K562 (cell line): ENCODE measurements around the gene CTNNB1. TPM values are rescaled to one million over a fixed set of nuclear protein-coding genes. Genes with fewer than 3 reads are reported as not detected.

Source experiments
- ATAC-seq: fragments of 200-7000 bp; cut with Tn5 transposase; 3 replicates; pipeline ENCODE4 v1.9.1; 2020; ENCODE audit warnings: moderate library complexity
- BruUV-seq: library from RNA; stranded (reverse); fragments of 400-500 nt; replicated peaks from 2 replicates; lab custom pipeline; 2021; lab: Mats Ljungman, UMichigan
- CTCF ChIA-PET: fragments of 300-600 bp; formaldehyde crosslinking; extraction: SDS; loops from one replicate; lab custom pipeline; 2021; ENCODE audit warnings: low intra/inter-chr PET ratio; lab: Yijun Ruan, JAX
- POLR2A ChIA-PET: fragments of 300-600, 350-650 bp; sonication (Branson Sonifier 250); formaldehyde crosslinking; extraction: SDS; loops from one replicate; lab custom pipeline; 2021; ENCODE audit warnings: antibody characterized with exemption, inconsistent platforms; lab: Yijun Ruan, JAX
- DNase-seq, 4 experiments: peaks; one replicate each; pipeline versions ENCODE4 v3.0.0 to v3.0.0-alpha.2; 2011 to 2018; ENCODE audit warnings: low spot score in 3 of 4, mixed read lengths in 3 of 4; ENCODE audit errors: extremely low read depth in 1 of 4
- FAIRE-seq: peaks from 2 replicates; lab custom pipeline; 2011; peaks lifted over from hg19 to GRCh38; lab: Jason Lieb, UNC
- H2AFZ ChIP-seq: 2 replicates; pipeline ENCODE4 v1.6.0; 2011; ENCODE audit warnings: low read depth, low read length, control low read depth, inconsistent platforms
- H3K27ac ChIP-seq: fragments of 200-600 bp; 3 replicates; pipeline ENCODE4 v1.8.0; 2011; ENCODE audit warnings: low read depth, mild to moderate bottlenecking, control low read depth, inconsistent platforms, low read length, moderate library complexity, mixed read lengths; ENCODE audit errors: extremely low read depth
- H3K27me3 ChIP-seq, 2 experiments: fragments of 300-600 bp in 1 of 2; 2 replicates in 1 of 2; 3 replicates in 1 of 2; pipeline versions ENCODE4 v1.6.0 to v1.8.0; 2011; ENCODE audit warnings: inconsistent platforms in 2 of 2, low read length in 2 of 2, mild to moderate bottlenecking in 1 of 2, mixed read lengths in 1 of 2, moderate library complexity in 1 of 2; ENCODE audit not compliant: control insufficient read depth in 2 of 2, insufficient read depth in 2 of 2
- H3K36me3 ChIP-seq: fragments of 300-600 bp; 3 replicates; pipeline ENCODE4 v1.8.0; 2011; ENCODE audit warnings: mild to moderate bottlenecking, low read length, inconsistent platforms; ENCODE audit not compliant: control insufficient read depth, insufficient read depth
- H3K4me1 ChIP-seq, 2 experiments: fragments of 200-600 bp in 1 of 2; replicated peaks in 1 of 2; 2 replicates in 1 of 2; 3 replicates in 1 of 2; pipeline versions ENCODE4 v1.5.1 to v1.8.0; 2011; ENCODE audit warnings: inconsistent platforms in 2 of 2, low read length in 2 of 2, mild to moderate bottlenecking in 1 of 2, mixed read lengths in 1 of 2, moderate library complexity in 1 of 2; ENCODE audit not compliant: control insufficient read depth in 2 of 2, insufficient read depth in 2 of 2
- H3K4me2 ChIP-seq: 2 replicates; pipeline ENCODE4 v1.6.1; 2011; ENCODE audit warnings: low read length, control low read depth, inconsistent platforms, mixed read lengths; ENCODE audit not compliant: insufficient read depth
- H3K4me3 ChIP-seq: fragments of 200-600 bp; sonication (generic), shearing (Covaris generic); 2 replicates; pipeline ENCODE4 v1.5.1; 2016; ENCODE audit warnings: control low read depth, inconsistent platforms
- H3K79me2 ChIP-seq: fragments of 200-600 bp; 3 replicates; pipeline ENCODE4 v1.8.0; 2011; ENCODE audit warnings: low read length, inconsistent platforms; ENCODE audit not compliant: control insufficient read depth, insufficient read depth
- H3K9ac ChIP-seq, 2 experiments: 2 replicates each; pipeline versions ENCODE4 v1.6.0 to v1.6.1; 2011; ENCODE audit warnings: low read depth in 2 of 2, low read length in 2 of 2, control low read depth in 1 of 2, inconsistent platforms in 1 of 2, mild to moderate bottlenecking in 1 of 2, mixed read lengths in 1 of 2; ENCODE audit not compliant: insufficient read depth in 1 of 2
- H3K9me1 ChIP-seq: one replicate; pipeline ENCODE4 v1.6.0; 2011; ENCODE audit warnings: inconsistent platforms, mild to moderate bottlenecking, low read length, moderate library complexity; ENCODE audit not compliant: control insufficient read depth, insufficient read depth
- H3K9me3 ChIP-seq: replicated peaks from 2 replicates; pipeline ENCODE4 v1.5.1; 2011; ENCODE audit warnings: low read depth, low read length, inconsistent platforms; ENCODE audit not compliant: control insufficient read depth, insufficient read depth
- H4K20me1 ChIP-seq: replicated peaks from 2 replicates; pipeline ENCODE4 v1.6.1; 2011; ENCODE audit warnings: low read length, inconsistent platforms, mixed read lengths; ENCODE audit not compliant: control insufficient read depth, insufficient read depth
- JUNB ChIP-seq: fragments of 450-650 bp; formaldehyde crosslinking; conservative IDR thresholded peaks from 2 replicates; pipeline ENCODE4 v1.4.0; 2020; ENCODE audit warnings: mild to moderate bottlenecking
- KAT7 ChIP-seq: sonication (generic); formaldehyde crosslinking; IDR thresholded peaks from 2 replicates; pipeline ENCODE4 v1.8.0; 2022; ENCODE audit warnings: missing genetic modification reagents, mild to moderate bottlenecking, borderline replicate concordance
- PHB ChIP-seq: fragments of 250-450 bp; sonication (Bioruptor Pico); IDR thresholded peaks from 2 replicates; pipeline ENCODE4 v1.5.0; 2021
- POLR2G ChIP-seq: fragments of 200-400 bp; formaldehyde crosslinking; IDR thresholded peaks from 2 replicates; pipeline ENCODE4 v1.6.1; 2017; ENCODE audit warnings: low read depth, mild to moderate bottlenecking, antibody characterized with exemption, low read length, moderate library complexity
- SMAD3 ChIP-seq: fragments of 450-650 bp; formaldehyde crosslinking; conservative IDR thresholded peaks from 2 replicates; pipeline ENCODE4 v1.4.0; 2020; ENCODE audit warnings: mild to moderate bottlenecking
- SRSF7 ChIP-seq: fragments of 200-400 bp; formaldehyde crosslinking; optimal IDR thresholded peaks from 2 replicates; pipeline ENCODE3; 2017; ENCODE audit warnings: mild to moderate bottlenecking, low read depth, low read length
- ZNF133 ChIP-seq: fragments of 250-450 bp; sonication (Bioruptor Pico); IDR thresholded peaks from 2 replicates; pipeline ENCODE4 v1.4.0; 2020; ENCODE audit warnings: mild to moderate bottlenecking
- WGBS: fragments of 100-300 bp; shearing (Covaris generic); methylation state at CpG from one replicate; pipeline ENCODE4 v1.1.6; 2016; ENCODE audit warnings: low coverage, mixed read lengths; ENCODE audit not compliant: insufficient coverage; ENCODE audit errors: missing lambda C conversion rate; 5-methylcytosine and 5-hydroxymethylcytosine counted together
- in situ Hi-C: fragments of 300-500 bp; cut with MboI; formaldehyde crosslinking; loops from 4 replicates; pipeline ENCODE4 v1.15.0; 2018; ENCODE audit warnings: inconsistent platforms, mixed read lengths
- intact Hi-C: fragments of 100-400 bp; cut with micrococcal nuclease; formaldehyde crosslinking; loops from 2 replicates; pipeline ENCODE4 v1.14.2; 2022
- polyA plus RNA-seq, 8 experiments: library from polyadenylated mRNA; depleted of rRNA in 4 of 8; stranded (reverse) in 5 of 8; unstranded in 3 of 8; fragments of >200 nt; fragmentation: Nextera tagmentation in 2 of 8; fragmentation: Illumina TruSeq in 1 of 8; extraction: Ambion mirVana in 2 of 8; extraction: Trizol in 1 of 8; gene quantifications; 2 replicates each; pipeline versions ENCODE4 v1.2.1 to v1.2.3, GENCODE V29; 2011 to 2014; ENCODE audit warnings: inconsistent platforms in 1 of 8, missing spikeins in 1 of 8
- total RNA-seq, 7 experiments: library from RNA; depleted of rRNA in 6 of 7; stranded (reverse); fragments of >200 nt in 6 of 7; fragmentation: Illumina TruSeq in 2 of 7; extraction: Trizol in 2 of 7; gene quantifications; 2 replicates each; pipeline versions ENCODE4 v1.2.1 to v1.2.3, GENCODE V29; 2011 to 2021; ENCODE audit warnings: low replicate concordance in 1 of 7
- TF ChIP-seq, protein P1 (sequence below): fragments of 250-450 bp; sonication (Bioruptor Pico); IDR thresholded peaks from 2 replicates; pipeline ENCODE4 v1.8.0; 2022; ENCODE audit warnings: moderate library complexity, mild to moderate bottlenecking, inconsistent platforms
- TF ChIP-seq, protein P2 (sequence below): fragments of 450-650 bp; IDR thresholded peaks from 2 replicates; pipeline ENCODE4 v1.6.1; 2017; ENCODE audit warnings: mild to moderate bottlenecking, moderate library complexity
- TF ChIP-seq, protein P3 (sequence below): sonication (generic); formaldehyde crosslinking; IDR thresholded peaks from 2 replicates; pipeline ENCODE4 v1.8.0; 2022; ENCODE audit warnings: missing genetic modification reagents, mild to moderate bottlenecking, borderline replicate concordance

The CTNNB1 gene
- total and polyA plus RNA-seq, 9 of the 15 experiments (the other 6 are each of a cell fraction or from before 2014, with no cell fraction given), result 44.3 to 193 (median 154) TPM

DNA sequence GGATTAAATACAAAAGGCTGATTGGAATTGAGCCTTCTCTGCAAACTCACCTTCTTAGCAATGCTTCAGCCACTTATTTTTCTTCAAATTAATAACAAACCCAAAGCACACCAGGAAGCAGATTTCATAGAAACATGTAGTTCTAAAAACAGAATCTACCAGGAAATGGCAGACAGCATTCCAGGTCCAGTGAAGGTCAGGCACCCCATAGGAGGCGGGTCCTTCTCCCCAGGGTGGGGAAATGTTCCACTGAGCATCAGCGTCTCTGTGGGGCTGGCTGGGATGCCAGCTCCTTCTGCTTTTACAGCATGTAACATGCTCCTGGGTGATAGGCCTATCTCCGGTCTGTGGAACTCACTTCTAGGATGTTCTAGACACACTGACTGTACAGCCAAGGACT lies 49.2 kb downstream of the CTNNB1 start:
- Histone ChIP-seq H3K27me3 (peaks cover 4 to 26% of the 10 kb centered on the region in 2 experiments; a peak in 3 of 5 replicates), H3K4me2 (no peak overlapping the region), H2AFZ (no peak overlapping the region), H3K79me2 (no peaks in the 10 kb centered on the region), H3K4me3 (no peak overlapping the region), H3K27ac (no peak overlapping the region), H3K4me1 (no peaks in the 10 kb centered on the region), H3K9me3 (no peaks in the 10 kb centered on the region), H4K20me1 (0 out of 2 replicates have a peak, but pooled peaks cover 4% of the 10 kb centered on the region), H3K9me1 (no peaks in the 10 kb centered on the region), H3K36me3 (no peaks in the 10 kb centered on the region), H3K9ac (no peak overlapping the region)
- no TSS peak for BruUV-seq
- in situ Hi-C loops, result no loop called here
- no peak for TF ChIP-seq SMAD3 (CRISPR knock-in tag)
- TF ChIP-seq, protein P1, sequence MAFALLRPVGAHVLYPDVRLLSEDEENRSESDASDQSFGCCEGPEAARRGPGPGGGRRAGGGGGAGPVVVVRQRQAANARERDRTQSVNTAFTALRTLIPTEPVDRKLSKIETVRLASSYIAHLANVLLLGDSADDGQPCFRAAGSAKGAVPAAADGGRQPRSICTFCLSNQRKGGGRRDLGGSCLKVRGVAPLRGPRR (CRISPR knock-in tag), result no peak
- no peak for TF ChIP-seq PHB
- TF ChIP-seq, protein P2, sequence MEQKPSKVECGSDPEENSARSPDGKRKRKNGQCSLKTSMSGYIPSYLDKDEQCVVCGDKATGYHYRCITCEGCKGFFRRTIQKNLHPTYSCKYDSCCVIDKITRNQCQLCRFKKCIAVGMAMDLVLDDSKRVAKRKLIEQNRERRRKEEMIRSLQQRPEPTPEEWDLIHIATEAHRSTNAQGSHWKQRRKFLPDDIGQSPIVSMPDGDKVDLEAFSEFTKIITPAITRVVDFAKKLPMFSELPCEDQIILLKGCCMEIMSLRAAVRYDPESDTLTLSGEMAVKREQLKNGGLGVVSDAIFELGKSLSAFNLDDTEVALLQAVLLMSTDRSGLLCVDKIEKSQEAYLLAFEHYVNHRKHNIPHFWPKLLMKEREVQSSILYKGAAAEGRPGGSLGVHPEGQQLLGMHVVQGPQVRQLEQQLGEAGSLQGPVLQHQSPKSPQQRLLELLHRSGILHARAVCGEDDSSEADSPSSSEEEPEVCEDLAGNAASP, result no peak
- TF ChIP-seq KAT7 (CRISPR knock-in tag), result no peak
- TF ChIP-seq JUNB (CRISPR knock-in tag), result no peak
- TF ChIP-seq, protein P3, sequence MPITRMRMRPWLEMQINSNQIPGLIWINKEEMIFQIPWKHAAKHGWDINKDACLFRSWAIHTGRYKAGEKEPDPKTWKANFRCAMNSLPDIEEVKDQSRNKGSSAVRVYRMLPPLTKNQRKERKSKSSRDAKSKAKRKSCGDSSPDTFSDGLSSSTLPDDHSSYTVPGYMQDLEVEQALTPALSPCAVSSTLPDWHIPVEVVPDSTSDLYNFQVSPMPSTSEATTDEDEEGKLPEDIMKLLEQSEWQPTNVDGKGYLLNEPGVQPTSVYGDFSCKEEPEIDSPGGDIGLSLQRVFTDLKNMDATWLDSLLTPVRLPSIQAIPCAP (CRISPR knock-in tag), result no peak
- no peak for TF ChIP-seq SRSF7
- TF ChIP-seq POLR2G, result no peak
- TF ChIP-seq ZNF133 (CRISPR knock-in tag), result no peak
- no peak for ATAC-seq
- ChIA-PET POLR2A (interaction anchor here (1.4 kb wide), 1 partner anchor 49 kb away, joined by 4 read pairs; the partner anchor contains the start of gene CTNNB1), CTCF (no interaction called here)
- FAIRE-seq, result peak; percentile 32
- no peak for DNase-seq
- 5% methylated on average over 3 of the region's 3 CpGs for WGBS
- intact Hi-C loops, result no loop called here
